NCI-H1105 (cell line): ENCODE measurements around the gene PEAK3.

Source experiments
- DNase-seq: peaks from one replicate; lab custom pipeline; 2025; lab: John Stamatoyannopoulos, UW

Gene PEAK3

GRCh38 chr19:2270423-2271233 lies 11.3 kb downstream of the PEAK3 start:
- no peak for DNase-seq

DNA sequence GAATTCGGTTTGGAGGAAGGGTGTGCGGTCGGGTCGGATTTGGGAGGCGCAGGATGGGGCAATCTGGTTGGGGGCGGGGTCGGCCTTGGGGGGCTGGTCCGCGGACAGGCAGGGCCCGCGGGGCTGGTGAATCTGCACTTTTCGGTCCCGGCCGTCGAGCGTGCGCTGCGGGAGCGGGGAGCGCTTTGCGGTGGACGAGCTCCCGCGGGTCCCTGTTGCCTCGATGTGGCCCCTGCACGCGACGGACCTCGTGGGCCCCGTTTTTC lies 11.9 kb downstream of the PEAK3 start:
- DNase-seq, result no peak

GRCh38 chr19:2269244-2270156 lies 12.5 kb downstream of the PEAK3 start:
- peak; percentile 95 for DNase-seq

- DNase-seq, result no peak
These were observed 13.1 kb downstream of the PEAK3 start for GRCh38 chr19:2268861-2269243.

DNA sequence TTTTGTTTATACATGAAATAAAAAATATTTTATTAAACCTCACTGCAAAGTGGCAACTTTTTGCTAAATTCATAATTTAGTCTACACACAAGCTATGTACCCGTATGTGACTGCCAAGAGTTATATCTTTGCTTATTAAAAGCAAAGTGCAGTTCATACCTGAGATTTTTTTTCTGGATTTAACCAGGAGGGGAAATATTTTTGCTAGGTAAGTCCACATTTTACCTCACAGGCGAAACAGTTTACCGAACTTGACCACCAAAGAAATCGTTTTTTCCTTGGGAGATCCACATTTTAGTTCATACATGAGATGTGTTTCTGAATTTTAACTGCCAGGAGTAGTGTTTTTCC lies 13.5 kb downstream of the PEAK3 start:
- no peak for DNase-seq

DNA sequence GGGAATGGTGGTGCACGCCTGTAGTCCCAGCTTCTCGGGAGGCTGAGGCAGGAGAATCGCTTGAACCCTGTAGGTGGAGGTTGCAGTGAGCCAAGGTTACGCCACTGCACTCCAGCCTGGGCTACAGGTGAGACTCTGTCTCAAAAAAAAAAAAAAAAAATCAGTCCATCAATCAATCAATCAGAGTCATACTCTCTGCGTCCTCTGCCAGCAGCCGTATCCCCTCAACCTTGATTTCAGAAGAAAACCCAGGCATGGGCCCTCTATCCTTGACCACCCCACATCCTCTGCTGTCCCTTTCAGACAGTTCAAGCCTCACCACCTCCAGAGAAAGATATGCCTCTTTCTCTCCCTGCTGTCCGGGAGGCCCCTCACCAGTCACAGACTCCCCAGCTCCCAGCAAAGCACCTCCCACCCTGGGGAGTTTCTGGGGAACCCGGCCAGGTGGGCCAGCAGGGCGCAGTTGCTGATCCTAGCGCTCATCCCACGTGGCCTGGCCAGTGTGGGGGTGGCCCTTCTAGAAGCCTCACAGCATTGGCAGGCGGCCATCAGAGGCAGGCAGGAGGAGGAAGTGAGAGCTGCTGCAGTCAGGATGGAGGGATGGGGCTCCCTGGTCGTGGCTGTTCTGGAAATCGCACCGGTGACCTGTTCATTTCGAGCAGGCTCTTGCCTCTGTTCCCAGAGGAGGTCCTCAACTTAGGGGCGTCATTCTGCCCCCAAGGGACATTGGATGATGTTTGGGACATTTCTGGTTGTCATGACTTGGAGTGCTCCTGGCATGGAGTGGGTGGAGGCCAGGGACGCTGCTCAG lies 15.6 kb downstream of the PEAK3 start:
- DNase-seq, result no peak

- no peak for DNase-seq
These were observed 20.4 kb downstream of the PEAK3 start for GRCh38 chr19:2261438-2262172.

DNA sequence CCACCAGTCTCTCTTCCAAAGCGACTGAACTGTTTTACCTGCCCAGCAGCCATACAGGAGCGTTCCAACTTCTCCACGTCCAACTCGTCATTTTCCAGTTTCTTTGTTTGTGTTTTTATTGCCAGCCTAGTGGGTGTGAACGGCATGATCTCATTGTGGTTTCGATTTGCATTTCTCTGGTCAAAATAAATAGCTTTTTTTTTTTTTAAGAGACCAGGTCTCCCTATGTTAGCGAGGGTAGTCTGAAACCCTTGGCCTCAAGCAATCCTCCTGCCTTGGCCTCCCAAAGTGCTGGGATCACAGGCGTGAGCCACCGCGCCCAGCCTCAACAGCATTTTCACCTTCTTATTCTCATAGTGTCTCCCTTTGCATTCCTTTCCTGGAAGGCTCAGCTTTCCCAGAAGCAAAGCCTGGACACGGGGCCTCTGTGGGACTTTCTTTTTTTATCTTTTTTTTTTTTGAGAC lies 21.6 kb downstream of the PEAK3 start:
- DNase-seq, result no peak

DNA sequence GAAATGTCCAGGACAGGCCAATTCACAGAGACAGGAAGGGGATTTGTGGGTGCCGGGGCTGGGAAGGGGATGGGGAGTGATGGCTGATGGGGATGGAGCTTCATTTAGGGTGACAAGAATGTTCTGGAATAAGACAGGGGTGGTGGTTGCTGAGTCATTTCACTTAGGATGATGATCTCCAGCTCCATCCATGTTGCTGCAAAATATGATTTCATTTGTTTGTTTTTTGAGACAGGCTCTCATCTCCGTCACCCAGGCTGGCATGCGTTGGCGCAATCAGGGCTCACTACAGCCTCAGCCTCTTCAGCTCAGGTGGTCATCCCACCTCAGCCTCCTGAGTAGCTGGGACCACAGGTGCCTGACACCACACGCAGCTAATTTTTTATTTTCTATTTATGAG lies 22.6 kb downstream of the PEAK3 start:
- no peak for DNase-seq

GRCh38 chr19:2255982-2256685 lies 25.8 kb downstream of the PEAK3 start, which contains the start of gene JSRP1:
JSRP1 (minus strand) TSS chr19:2256417; CDS start chr19:2255314, 1,103 bp downstream.
- DNase-seq, result no peak

GRCh38 chr19:2255112-2255845 lies 26.7 kb downstream of the PEAK3 start:
- no peak for DNase-seq

DNA sequence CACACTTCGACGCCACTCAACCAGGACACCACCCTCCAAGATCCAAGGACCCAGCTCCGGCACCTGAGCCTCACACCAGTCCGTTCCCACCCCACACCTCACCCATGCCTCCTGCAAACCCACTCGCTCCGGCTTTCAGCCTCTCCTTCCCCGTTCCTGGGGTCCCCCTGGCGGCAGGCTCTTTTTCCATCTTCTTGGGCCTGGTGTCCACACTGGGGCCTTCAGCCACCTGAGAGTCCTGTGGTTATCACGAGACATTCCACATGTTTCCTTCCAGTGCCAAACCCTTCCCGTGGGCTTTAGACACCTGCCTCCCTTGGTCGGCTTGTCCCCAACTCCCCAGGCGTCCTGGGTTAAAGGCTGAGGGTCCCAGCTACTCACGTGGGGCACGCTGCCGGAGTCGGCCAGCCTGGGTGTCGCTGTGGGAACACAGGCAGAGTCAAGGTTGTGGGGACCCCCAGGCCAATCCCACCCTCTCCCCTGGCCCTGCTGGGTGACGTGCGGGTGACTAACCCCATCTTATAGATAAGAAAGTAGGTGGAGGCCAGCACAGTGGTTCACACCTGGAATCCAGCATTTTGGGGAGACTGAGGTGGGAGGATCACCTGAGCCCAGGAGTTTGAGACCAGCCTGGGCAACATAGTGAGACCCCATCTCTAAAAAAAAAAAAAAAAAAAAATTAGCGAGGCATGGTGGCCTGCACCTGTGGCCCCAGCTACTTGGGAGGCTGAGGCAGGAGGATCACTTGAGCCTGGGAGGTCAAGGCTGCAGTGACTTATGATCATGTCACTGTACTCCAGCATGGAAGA lies 27.7 kb downstream of the PEAK3 start:
- DNase-seq, result no peak

DNA sequence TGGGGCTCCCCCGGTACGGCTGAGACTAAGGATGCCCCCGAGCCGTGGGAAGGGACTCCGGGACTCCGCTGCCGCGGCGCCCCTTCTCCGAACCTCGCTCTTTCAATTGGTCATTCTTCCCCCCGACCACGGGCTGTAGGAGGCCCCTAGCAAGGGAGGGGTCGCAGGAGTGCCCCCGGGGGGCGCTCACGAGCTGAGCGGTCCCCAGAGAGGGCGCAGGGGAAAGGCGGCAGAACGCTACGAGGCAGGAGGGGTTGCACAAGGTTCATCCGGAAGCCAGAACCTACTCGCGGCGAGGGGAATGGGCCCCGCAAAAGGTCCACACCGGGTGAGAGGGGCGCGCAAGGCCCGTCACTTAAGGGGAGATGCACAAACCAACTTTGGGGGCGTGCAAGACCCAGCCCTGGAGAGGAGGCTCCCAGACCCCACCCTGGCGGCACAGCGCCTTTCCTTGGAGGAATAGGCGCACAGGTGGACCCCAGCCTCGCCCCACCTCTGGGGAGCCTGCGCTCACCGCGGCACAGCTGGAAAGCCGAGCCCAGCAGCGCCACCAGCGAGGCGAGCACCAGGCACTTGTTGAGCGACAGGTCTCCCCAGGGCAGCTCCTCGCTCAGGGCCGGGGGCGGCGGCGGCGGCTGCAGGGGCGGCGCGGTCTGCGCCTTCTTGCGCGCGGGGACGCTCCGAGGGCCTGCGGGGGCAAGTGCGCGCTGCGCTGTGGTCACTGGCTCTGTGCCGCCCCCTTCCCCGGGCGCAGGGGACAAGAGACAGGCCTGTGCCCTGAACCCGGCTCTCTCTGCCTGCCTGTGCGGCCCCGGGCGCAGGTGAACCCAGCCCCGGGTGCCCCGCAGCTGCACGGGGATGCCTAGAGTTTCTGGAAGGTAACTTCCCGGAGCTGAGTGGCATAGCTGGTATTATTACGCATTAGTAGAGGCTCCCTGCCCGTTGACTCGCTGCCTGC lies 28.6 kb downstream of the PEAK3 start:
- no peak for DNase-seq

GRCh38 chr19:2252797-2253105 lies 29.2 kb downstream of the PEAK3 start:
- DNase-seq, result no peak

DNA sequence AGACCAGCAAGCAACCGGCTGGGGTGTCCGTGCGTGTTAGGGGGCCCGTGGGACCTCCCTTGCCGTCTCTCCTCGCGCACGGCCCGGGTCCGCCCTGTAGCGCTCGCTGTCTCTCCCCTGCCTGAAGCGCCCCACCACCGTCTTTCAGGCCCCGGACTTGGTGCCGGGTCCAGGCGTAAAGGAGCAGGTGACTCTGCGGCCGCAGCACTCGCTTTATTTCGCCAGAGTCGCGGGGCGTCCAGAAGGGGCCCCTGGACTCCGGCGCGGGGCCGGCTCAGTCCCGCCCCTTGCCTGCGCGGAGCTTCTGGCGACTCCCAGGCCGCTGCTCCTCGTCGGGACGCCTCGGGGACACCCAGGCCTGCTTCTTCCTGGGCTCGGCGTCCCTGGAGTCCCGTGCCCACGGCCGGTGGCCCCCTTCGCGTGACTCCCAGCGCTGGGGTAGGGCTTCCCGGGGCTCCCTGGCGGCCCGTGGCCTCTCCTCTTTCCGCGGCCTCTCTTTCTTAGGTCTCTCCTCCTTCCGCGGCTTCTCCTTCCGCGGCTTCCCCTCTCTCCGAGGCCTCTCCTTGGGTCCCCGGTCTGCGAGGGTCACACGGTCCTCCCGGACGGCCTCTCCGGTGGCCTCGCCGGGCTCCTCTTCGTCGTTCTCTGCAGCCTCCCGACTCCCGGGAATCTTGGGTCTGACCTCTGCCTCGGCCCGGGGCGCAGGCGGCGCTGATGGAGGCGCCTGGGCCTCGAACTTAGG lies 29.7 kb downstream of the PEAK3 start:
- no peak for DNase-seq

- no peak for DNase-seq
These were observed 30.6 kb downstream of the PEAK3 start for GRCh38 chr19:2251106-2252054.

- DNase-seq, result no peak
These were observed 31.2 kb downstream of the PEAK3 start for GRCh38 chr19:2250766-2251105.
